LNCAP (cell line): ENCODE measurements around the gene CCNJL.

Experiments
- CTCF ChIP-seq: fragments of 450-650 bp; IDR thresholded peaks from 2 replicates; pipeline ENCODE4 v1.5.1; 2017; ENCODE audit warnings: mild to moderate bottlenecking

The CCNJL gene

DNA sequence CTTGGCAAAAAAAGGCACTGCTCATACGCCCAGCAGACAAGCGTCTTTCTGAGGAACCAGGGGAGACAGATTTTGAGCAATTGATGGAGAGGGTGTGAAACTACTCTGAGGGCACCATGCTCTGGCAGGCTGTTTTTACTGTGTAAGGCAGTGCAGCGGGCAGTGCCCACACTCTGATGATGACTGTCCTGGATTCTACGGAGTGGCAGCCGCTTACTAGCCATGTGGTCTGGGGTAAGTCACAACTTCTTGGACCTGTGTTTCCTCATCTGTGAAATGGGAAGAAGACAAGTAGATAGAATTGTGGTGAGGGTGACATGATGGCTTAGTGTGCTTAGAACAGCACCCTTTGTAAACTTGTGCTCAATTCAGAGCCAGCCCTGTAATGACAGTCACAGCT lies 44.2 kb downstream of the CCNJL start:
- TF ChIP-seq CTCF, result no peak

GRCh38 chr5:160266752-160267345 lies 45.5 kb downstream of the CCNJL start:
- no peak for TF ChIP-seq CTCF

- no peak for TF ChIP-seq CTCF
Observed at GRCh38 chr5:160266044-160266443, 46.3 kb downstream of the CCNJL start.

GRCh38 chr5:160263326-160263855 lies 49.0 kb downstream of the CCNJL start:
- TF ChIP-seq CTCF, result no peak

GRCh38 chr5:160262151-160263074 lies 50.0 kb downstream of the CCNJL start:
- TF ChIP-seq CTCF, result no peak

DNA sequence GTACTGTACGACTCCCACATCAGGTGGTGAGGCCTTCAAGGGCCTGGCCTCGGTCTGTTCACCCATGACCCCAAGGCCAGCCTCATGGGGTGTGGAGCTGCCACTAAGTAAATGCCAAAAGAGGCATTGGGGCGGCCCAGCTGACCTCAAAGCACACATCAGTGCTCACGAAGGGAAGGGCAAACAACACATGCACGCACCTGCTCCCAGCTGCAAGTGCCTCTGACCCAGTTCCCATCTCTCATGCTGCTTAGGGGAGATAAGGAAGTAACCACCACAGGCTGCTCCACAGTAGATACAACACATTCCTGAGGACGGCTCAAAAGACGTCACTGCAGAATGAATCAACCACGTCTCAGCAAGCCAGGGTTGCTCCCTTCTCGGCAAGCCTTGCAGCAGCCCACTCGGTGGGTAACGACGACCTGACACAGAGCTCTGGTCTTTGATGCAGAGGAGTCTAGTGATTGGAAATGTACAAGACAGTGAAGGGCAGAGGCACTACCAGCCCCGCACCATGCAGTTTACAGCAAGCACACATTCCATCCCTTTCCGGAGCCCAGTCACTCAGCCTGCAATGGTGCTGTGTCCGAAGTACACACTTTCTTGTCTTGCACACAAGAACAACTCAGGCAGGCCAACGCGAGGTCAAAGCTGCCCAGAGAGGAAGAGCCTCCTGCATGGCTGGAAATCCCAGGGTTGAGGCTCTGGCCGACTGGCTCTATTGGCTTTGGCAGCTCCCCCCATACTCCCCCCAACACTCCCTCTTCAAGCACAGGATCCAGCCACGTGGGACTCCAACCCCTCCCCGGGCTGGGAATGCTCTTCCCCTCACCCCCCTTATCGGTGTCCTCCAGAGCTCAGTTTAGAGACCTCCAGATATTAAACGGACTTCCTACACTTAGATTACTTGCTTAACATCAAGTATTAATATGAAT lies 51.2 kb downstream of the CCNJL start:
- TF ChIP-seq CTCF, result no peak
